ENCODE results near the gene DENND5A.

- TF ChIP-seq EP300 (IDR thresholded peaks at IDR 0.05) (no peak), CTCF (IDR thresholded peaks at IDR 0.05) (no peak), POLR2A (IDR thresholded peaks at IDR 0.05) (no peak)
Observed at GRCh38 chr11:9187616-9188015, 77.5 kb downstream of the DENND5A start.
